SK-N-SH treated with all-trans-retinoic acid at 6 μM for 48 hours (cell line): ENCODE data around the gene SDC3.

Experiments used
- ARNTL ChIP-seq: fragments of 450-650 bp; formaldehyde crosslinking; IDR thresholded peaks from 2 replicates; pipeline ENCODE4 v1.5.0; 2020; ENCODE audit warnings: low read depth, mild to moderate bottlenecking, moderate library complexity, borderline replicate concordance
- CSDC2 ChIP-seq: fragments of 250-450 bp; sonication (Bioruptor Pico); IDR thresholded peaks from 2 replicates; pipeline ENCODE4 v1.5.0; 2020; ENCODE audit warnings: mild to moderate bottlenecking, moderate library complexity
- ISL1 ChIP-seq: fragments of 250-450 bp; sonication (Bioruptor Pico); IDR thresholded peaks from 2 replicates; pipeline ENCODE4 v2.1.2; 2022; ENCODE audit warnings: mild to moderate bottlenecking, moderate library complexity
- RARB ChIP-seq: fragments of 250-450 bp; sonication (Bioruptor Pico); IDR thresholded peaks from 2 replicates; pipeline ENCODE4 v1.8.0; 2021; ENCODE audit warnings: mild to moderate bottlenecking, moderate library complexity
- TCF4 ChIP-seq: fragments of 250-450 bp; sonication (Bioruptor Pico); IDR thresholded peaks from 2 replicates; pipeline ENCODE4 v1.8.0; 2021; ENCODE audit warnings: mild to moderate bottlenecking, moderate library complexity, borderline replicate concordance
- ZC3H10 ChIP-seq: fragments of 250-450 bp; sonication (Bioruptor Pico); IDR thresholded peaks from 2 replicates; pipeline ENCODE4 v1.5.1; 2021; ENCODE audit warnings: mild to moderate bottlenecking, moderate library complexity
- ZFP30 ChIP-seq: fragments of 450-650 bp; formaldehyde crosslinking; IDR thresholded peaks from 2 replicates; pipeline ENCODE4 v1.5.0; 2022; ENCODE audit warnings: mild to moderate bottlenecking, moderate library complexity
- TF ChIP-seq, protein P1 (sequence below): fragments of 250-450 bp; sonication (Bioruptor Pico); IDR thresholded peaks from 2 replicates; pipeline ENCODE4 v1.8.0; 2020; ENCODE audit warnings: mild to moderate bottlenecking, moderate library complexity, borderline replicate concordance

DNA sequence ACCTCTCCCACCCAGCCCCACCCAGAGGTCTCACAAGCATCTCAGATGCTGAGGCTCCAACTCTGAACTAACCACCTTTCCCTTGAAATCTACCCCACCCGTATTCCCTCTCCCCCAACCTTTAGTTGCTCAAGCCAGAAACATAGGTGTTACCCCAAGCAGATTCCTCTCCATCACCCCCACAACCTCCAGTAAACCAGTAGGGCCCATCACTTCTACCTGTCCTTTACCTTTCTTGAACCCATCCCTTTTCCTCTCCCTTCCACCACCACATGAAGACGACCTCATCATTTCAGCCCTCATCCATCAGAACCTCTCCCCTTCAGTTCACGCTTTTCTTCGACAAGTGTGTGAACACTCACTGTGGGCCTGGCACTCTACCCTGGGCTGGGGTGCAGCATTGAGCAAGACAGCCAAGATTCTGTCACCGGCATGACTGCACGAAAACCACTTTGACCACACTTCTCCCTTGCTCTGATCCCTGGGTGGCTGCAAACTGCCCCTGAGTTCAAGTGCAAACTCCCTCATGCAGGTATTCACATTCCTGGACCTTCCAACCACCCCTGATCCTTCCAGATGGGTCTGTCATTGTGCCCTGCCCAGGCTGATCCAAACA, 85.5 kb downstream of the SDC3 start:
- TF ChIP-seq ISL1 (no peak), RARB (CRISPR knock-in tag) (no peak), CSDC2 (no peak), ZC3H10 (no peak), ARNTL (CRISPR knock-in tag) (no peak), ZFP30 (CRISPR knock-in tag) (no peak), TCF4 (CRISPR knock-in tag) (no peak)
- TF ChIP-seq, protein P1, sequence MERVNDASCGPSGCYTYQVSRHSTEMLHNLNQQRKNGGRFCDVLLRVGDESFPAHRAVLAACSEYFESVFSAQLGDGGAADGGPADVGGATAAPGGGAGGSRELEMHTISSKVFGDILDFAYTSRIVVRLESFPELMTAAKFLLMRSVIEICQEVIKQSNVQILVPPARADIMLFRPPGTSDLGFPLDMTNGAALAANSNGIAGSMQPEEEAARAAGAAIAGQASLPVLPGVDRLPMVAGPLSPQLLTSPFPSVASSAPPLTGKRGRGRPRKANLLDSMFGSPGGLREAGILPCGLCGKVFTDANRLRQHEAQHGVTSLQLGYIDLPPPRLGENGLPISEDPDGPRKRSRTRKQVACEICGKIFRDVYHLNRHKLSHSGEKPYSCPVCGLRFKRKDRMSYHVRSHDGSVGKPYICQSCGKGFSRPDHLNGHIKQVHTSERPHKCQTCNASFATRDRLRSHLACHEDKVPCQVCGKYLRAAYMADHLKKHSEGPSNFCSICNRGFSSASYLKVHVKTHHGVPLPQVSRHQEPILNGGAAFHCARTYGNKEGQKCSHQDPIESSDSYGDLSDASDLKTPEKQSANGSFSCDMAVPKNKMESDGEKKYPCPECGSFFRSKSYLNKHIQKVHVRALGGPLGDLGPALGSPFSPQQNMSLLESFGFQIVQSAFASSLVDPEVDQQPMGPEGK (CRISPR knock-in tag), result no peak
